ENCODE results near the gene KIF26B.
"Not testable (repeated sequence)": the region's sequence is repeated elsewhere in the genome, so short reads cannot be mapped to it uniquely, and the experiment has no call there.

Gene KIF26B

GRCh38 chr1:245716561-245716960 lies 561.8 kb downstream of the KIF26B start:
- DNase-seq (ENCODE audit: low spot score): no peak
- no peak for TF ChIP-seq CTCF (IDR thresholded peaks at IDR 0.05; ENCODE audit: borderline replicate concordance, control extremely low read depth, extremely low read depth, insufficient read depth, missing control alignments)
- in situ Hi-C loops (cut with MboI; ENCODE audit: low sequenced_read_pairs, unreplicated experiment): no loop called here

- in situ Hi-C loops (cut with MboI; ENCODE audit: low sequenced_read_pairs, unreplicated experiment): no loop called here
- no peak for DNase-seq (ENCODE audit: low spot score)
- no peak for TF ChIP-seq CTCF (IDR thresholded peaks at IDR 0.05; ENCODE audit: borderline replicate concordance, control extremely low read depth, extremely low read depth, insufficient read depth, missing control alignments)
Measured at GRCh38 chr1:245717611-245718010, 562.8 kb downstream of the KIF26B start.

GRCh38 chr1:245718123-245718522 lies 563.3 kb downstream of the KIF26B start:
- DNase-seq (ENCODE audit: low spot score): no peak
- in situ Hi-C loops (cut with MboI; ENCODE audit: low sequenced_read_pairs, unreplicated experiment): no loop called here
- TF ChIP-seq CTCF (IDR thresholded peaks at IDR 0.05; ENCODE audit: borderline replicate concordance, control extremely low read depth, extremely low read depth, insufficient read depth, missing control alignments): no peak

- in situ Hi-C loops (cut with MboI; ENCODE audit: low sequenced_read_pairs, unreplicated experiment): no loop called here
- no peak for DNase-seq (ENCODE audit: low spot score)
- no peak for TF ChIP-seq CTCF (IDR thresholded peaks at IDR 0.05; ENCODE audit: borderline replicate concordance, control extremely low read depth, extremely low read depth, insufficient read depth, missing control alignments)
Measured at GRCh38 chr1:245718951-245719350, 564.2 kb downstream of the KIF26B start.

- in situ Hi-C loops (cut with MboI; ENCODE audit: low sequenced_read_pairs, unreplicated experiment): no loop called here
- no peak for TF ChIP-seq CTCF (IDR thresholded peaks at IDR 0.05; ENCODE audit: borderline replicate concordance, control extremely low read depth, extremely low read depth, insufficient read depth, missing control alignments)
- no peak for DNase-seq (ENCODE audit: low spot score)
Measured at GRCh38 chr1:245721488-245721887, 566.7 kb downstream of the KIF26B start.

GRCh38 chr1:245728035-245728434 lies 573.2 kb downstream of the KIF26B start:
- in situ Hi-C loops (cut with MboI; ENCODE audit: low sequenced_read_pairs, unreplicated experiment); DNase-seq (ENCODE audit: low spot score): not testable (repeated sequence)

- in situ Hi-C loops (cut with MboI; ENCODE audit: low sequenced_read_pairs, unreplicated experiment): no loop called here
- no peak for TF ChIP-seq CTCF (IDR thresholded peaks at IDR 0.05; ENCODE audit: borderline replicate concordance, control extremely low read depth, extremely low read depth, insufficient read depth, missing control alignments)
- DNase-seq (ENCODE audit: low spot score): no peak
Measured at GRCh38 chr1:245730801-245731200, 576.0 kb downstream of the KIF26B start.

GRCh38 chr1:245740336-245740735 lies 585.6 kb downstream of the KIF26B start:
- in situ Hi-C loops (cut with MboI; ENCODE audit: low sequenced_read_pairs, unreplicated experiment); DNase-seq (ENCODE audit: low spot score): not testable (repeated sequence)

Data from GM13976 (cell line).